A673 (cell line): Measurements from ENCODE around the gene ZNF354C. TPM values are rescaled to one million over a fixed set of nuclear protein-coding genes. Genes with fewer than 3 reads are reported as not detected.

Source experiments
- BruUV-seq: library from RNA; stranded (reverse); fragments of 400-500 nt; replicated peaks from 2 replicates; lab custom pipeline; 2021; lab: Mats Ljungman, UMichigan
- CTCF ChIA-PET: fragments of 300-600 bp; sonication (Branson Sonifier 250); formaldehyde crosslinking; loops from one replicate; lab custom pipeline; 2022; ENCODE audit warnings: antibody characterized with exemption; lab: Charles Lee
- POLR2A ChIA-PET: fragments of 300-600 bp; sonication (Branson Sonifier 250); formaldehyde crosslinking; loops from one replicate; lab custom pipeline; 2022; ENCODE audit warnings: antibody characterized with exemption; ENCODE audit not compliant: low non-redundant PET; lab: Charles Lee
- DNase-seq: peaks from one replicate; pipeline ENCODE4 v3.0.0-alpha.2; 2015; ENCODE audit warnings: low spot score
- H3K27ac ChIP-seq: fragments of 200-600 bp; sonication (generic); 2 replicates; pipeline ENCODE4 v1.5.1; 2016; ENCODE audit warnings: mixed run types, low read depth, mild to moderate bottlenecking, mixed read lengths, antibody characterized with exemption, low read length; ENCODE audit not compliant: poor library complexity, severe bottlenecking
- H3K27me3 ChIP-seq: fragments of 200-600 bp; sonication (generic); replicated peaks from 2 replicates; pipeline ENCODE4 v1.6.1; 2017; ENCODE audit warnings: mixed run types, low read depth, mild to moderate bottlenecking, mixed read lengths, antibody characterized with exemption, low read length; ENCODE audit not compliant: insufficient read depth, poor library complexity
- H3K36me3 ChIP-seq: fragments of 200-600 bp; sonication (generic); 2 replicates; pipeline ENCODE4 v1.6.1; 2016; ENCODE audit warnings: mixed run types, mild to moderate bottlenecking, mixed read lengths, antibody characterized with exemption, low read length; ENCODE audit not compliant: insufficient read depth, poor library complexity, severe bottlenecking
- H3K4me1 ChIP-seq: fragments of 200-600 bp; sonication (generic); 2 replicates; pipeline ENCODE4 v1.6.1; 2017; ENCODE audit warnings: mixed run types, mild to moderate bottlenecking, mixed read lengths, antibody characterized with exemption, low read length; ENCODE audit not compliant: insufficient read depth, poor library complexity, severe bottlenecking
- H3K4me3 ChIP-seq: fragments of 200-600 bp; sonication (generic); 2 replicates; pipeline ENCODE4 v1.5.1; 2016; ENCODE audit warnings: low read depth, mixed run types, mild to moderate bottlenecking, mixed read lengths, low read length; ENCODE audit not compliant: poor library complexity, severe bottlenecking
- H3K9me3 ChIP-seq: fragments of 200-600 bp; sonication (generic); 2 replicates; pipeline ENCODE4 v1.6.1; 2016; ENCODE audit warnings: mixed run types, low read depth, mild to moderate bottlenecking, mixed read lengths, antibody characterized with exemption, low read length; ENCODE audit not compliant: poor library complexity, severe bottlenecking
- EZH2 ChIP-seq: fragments of 200-600 bp; sonication (generic); IDR thresholded peaks from 2 replicates; pipeline ENCODE4 v1.6.1; 2017; ENCODE audit warnings: borderline replicate concordance, low read depth, mild to moderate bottlenecking, mixed read lengths, antibody characterized with exemption, low read length; ENCODE audit not compliant: poor library complexity, severe bottlenecking
- intact Hi-C: fragments of 100-400 bp; cut with micrococcal nuclease; formaldehyde crosslinking; loops from one replicate; pipeline ENCODE4 v1.10.0; 2022; ENCODE audit not compliant: unreplicated experiment
- total RNA-seq: library from RNA; stranded (reverse); gene quantifications from 2 replicates; pipeline ENCODE4 v1.2.3, GENCODE V29; 2021
- TF ChIP-seq, protein P1 (sequence below): fragments of 300-800, 200-600 bp; sonication (generic); conservative IDR thresholded peaks from 2 replicates; pipeline ENCODE4 v1.5.1; 2017; ENCODE audit warnings: low read depth, mild to moderate bottlenecking, antibody characterized with exemption, low read length, moderate library complexity, mixed read lengths

ZNF354C gene
- total RNA-seq, 1 experiment from 2014 or later = 7.4 TPM

DNA sequence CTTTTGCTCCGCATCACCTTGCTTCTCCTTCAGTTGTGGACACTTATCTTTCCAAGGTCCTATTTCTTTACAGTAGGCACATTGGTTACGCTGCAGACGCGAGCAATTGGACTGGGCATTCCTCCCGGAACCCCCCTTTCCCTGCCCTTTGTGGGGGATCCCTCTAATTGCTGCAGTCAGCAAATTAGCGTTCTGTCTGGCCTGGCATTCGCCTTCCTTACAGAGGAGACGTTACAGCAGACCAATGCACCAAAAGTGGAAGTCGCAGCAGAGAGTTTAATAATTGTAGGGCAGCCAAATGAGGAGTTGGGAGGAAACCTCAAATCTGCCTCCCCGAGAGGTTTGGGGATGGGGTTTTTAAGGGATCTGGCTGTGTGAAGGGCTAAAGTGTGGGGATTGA, 5.3 kb upstream of the ZNF354C start:
- Histone ChIP-seq H3K4me3 (no peak overlapping the region), H3K36me3 (no peaks in the 10 kb centered on the region), H3K4me1 (no peaks in the 10 kb centered on the region), H3K27me3 (no peaks in the 10 kb centered on the region), H3K27ac (no peak overlapping the region), H3K9me3 (peaks cover 12% of the 10 kb centered on the region)
- no peak for DNase-seq
- CTCF ChIA-PET = no interaction called here
- POLR2A ChIA-PET = no interaction called here
- intact Hi-C loops = no loop called here
- BruUV-seq = no TSS peak
- TF ChIP-seq, protein P1, sequence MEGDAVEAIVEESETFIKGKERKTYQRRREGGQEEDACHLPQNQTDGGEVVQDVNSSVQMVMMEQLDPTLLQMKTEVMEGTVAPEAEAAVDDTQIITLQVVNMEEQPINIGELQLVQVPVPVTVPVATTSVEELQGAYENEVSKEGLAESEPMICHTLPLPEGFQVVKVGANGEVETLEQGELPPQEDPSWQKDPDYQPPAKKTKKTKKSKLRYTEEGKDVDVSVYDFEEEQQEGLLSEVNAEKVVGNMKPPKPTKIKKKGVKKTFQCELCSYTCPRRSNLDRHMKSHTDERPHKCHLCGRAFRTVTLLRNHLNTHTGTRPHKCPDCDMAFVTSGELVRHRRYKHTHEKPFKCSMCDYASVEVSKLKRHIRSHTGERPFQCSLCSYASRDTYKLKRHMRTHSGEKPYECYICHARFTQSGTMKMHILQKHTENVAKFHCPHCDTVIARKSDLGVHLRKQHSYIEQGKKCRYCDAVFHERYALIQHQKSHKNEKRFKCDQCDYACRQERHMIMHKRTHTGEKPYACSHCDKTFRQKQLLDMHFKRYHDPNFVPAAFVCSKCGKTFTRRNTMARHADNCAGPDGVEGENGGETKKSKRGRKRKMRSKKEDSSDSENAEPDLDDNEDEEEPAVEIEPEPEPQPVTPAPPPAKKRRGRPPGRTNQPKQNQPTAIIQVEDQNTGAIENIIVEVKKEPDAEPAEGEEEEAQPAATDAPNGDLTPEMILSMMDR = no peak
- no peak for TF ChIP-seq EZH2

DNA sequence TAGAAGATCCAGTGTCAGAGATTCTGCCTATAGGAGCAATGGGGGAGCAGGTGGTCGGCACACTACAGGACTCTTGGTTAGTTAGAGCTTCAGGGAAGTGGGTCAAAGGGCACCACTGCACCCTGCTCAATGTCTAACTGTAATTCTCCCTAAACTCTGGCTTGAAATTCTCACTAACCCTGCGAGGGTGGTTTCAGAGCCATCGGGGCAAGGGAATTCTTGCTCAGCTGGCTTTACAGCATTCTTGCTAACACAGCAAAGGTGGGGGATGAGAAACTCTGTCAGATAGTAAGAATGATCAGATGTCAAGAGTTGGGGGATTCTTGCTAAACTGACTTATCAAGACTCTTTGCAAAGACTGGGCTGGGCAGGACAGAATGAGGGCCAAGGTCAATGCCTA, 4.7 kb upstream of the ZNF354C start:
- H3K9me3 ChIP-seq = peaks cover 12% of the 10 kb centered on the region
- H3K4me1 ChIP-seq = no peaks in the 10 kb centered on the region
- DNase-seq = no peak
- ChIA-PET CTCF (no interaction called here), POLR2A (no interaction called here)
- no peak overlapping the region for H3K4me3 ChIP-seq
- TF ChIP-seq, protein P1 = no peak
- no peak for TF ChIP-seq EZH2
- BruUV-seq = no TSS peak
- no peak overlapping the region for H3K27ac ChIP-seq
- H3K36me3 ChIP-seq = no peaks in the 10 kb centered on the region
- H3K27me3 ChIP-seq = no peaks in the 10 kb centered on the region
- intact Hi-C loops = no loop called here

DNA sequence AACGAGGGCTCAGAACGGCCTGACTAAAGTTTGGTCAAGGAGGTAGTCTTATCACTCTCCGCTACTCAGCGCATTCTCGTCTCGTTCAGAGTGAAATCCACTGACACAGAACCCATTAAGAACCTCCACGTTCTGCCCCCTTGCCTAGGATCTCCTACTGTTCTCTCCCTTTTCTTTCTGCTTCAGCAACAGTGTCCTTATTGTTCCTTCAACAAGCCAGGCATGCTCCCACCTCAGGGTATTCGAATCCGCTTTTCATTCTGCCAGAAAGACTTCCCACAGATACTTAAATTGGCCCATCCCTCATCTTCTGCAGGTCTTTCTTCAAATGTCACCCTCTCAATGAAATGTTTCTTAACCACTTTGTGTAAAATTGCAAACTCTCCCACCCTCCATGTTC, 4.3 kb upstream of the ZNF354C start:
- POLR2A ChIA-PET = no interaction called here
- Histone ChIP-seq H3K27me3 (no peaks in the 10 kb centered on the region), H3K4me1 (no peaks in the 10 kb centered on the region), H3K27ac (no peak overlapping the region), H3K4me3 (no peak overlapping the region), H3K9me3 (peaks cover 12% of the 10 kb centered on the region), H3K36me3 (no peaks in the 10 kb centered on the region)
- no peak for DNase-seq
- TF ChIP-seq, protein P1 = no peak
- no peak for TF ChIP-seq EZH2
- CTCF ChIA-PET = no interaction called here
- intact Hi-C loops = no loop called here
- no TSS peak for BruUV-seq
